ENCODE data around the gene CLDN12.

The CLDN12 gene

DNA sequence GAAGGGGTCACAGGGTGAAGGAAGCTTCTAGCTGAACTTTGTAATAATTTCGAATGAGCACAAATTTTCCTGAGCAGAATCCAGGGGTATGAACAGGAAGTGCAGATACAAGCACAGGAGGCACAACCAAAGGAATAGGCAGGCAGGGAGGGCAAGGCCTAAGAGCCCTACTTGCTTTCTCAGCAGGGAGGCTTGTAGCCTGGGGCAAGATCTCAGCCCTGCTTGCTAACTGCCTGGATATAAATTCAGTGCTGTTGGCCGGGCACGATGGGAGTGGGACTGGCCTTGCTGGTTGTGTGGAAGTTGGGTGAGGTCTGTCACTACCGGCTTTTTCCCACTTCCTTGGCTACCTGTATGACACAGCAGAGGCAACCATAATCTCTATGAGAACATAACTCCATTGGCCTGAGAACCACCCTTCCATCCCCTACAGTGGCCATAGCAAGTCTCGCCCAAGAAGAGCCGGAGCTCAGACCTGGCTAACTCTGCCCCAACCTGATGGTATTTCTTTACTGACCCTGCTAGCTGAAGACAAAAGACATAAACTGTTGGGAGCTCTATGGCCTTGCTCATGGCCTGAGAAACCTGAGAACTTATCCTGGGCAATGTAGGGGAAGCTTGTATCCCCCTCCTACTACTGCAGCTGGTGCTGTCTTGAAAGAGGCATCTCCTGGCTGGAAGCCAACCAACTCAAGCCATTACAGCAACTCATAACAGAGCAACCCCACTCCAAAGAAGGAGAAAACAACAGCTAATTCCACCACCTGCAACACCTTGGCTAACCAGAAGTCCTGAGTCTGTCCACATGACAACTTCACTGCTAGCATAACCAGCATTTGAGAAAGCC, 27.6 kb downstream of the CLDN12 start:
- TF ChIP-seq, protein P1, sequence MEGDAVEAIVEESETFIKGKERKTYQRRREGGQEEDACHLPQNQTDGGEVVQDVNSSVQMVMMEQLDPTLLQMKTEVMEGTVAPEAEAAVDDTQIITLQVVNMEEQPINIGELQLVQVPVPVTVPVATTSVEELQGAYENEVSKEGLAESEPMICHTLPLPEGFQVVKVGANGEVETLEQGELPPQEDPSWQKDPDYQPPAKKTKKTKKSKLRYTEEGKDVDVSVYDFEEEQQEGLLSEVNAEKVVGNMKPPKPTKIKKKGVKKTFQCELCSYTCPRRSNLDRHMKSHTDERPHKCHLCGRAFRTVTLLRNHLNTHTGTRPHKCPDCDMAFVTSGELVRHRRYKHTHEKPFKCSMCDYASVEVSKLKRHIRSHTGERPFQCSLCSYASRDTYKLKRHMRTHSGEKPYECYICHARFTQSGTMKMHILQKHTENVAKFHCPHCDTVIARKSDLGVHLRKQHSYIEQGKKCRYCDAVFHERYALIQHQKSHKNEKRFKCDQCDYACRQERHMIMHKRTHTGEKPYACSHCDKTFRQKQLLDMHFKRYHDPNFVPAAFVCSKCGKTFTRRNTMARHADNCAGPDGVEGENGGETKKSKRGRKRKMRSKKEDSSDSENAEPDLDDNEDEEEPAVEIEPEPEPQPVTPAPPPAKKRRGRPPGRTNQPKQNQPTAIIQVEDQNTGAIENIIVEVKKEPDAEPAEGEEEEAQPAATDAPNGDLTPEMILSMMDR (IDR thresholded peaks at IDR 0.05; ENCODE audit: low read depth, low read length, missing control alignments), result no peak
- H3K4me3 ChIP-seq (replicated peaks; ENCODE audit: low read depth, low read length), result no peak overlapping the region
- no peak for DNase-seq (ENCODE audit: extremely low read depth, low read depth)

GRCh38 chr7:90432752-90433151, 29.5 kb downstream of the CLDN12 start:
- no peak for DNase-seq (ENCODE audit: extremely low read depth, low read depth)
- TF ChIP-seq, protein P1 (IDR thresholded peaks at IDR 0.05; ENCODE audit: low read depth, low read length, missing control alignments), result no peak
- no peak overlapping the region for H3K4me3 ChIP-seq (replicated peaks; ENCODE audit: low read depth, low read length)

- no peak for DNase-seq (ENCODE audit: extremely low read depth, low read depth)
- TF ChIP-seq, protein P1 (IDR thresholded peaks at IDR 0.05; ENCODE audit: low read depth, low read length, missing control alignments), result no peak
- no peak overlapping the region for H3K4me3 ChIP-seq (replicated peaks; ENCODE audit: low read depth, low read length)
Measured at GRCh38 chr7:90433221-90433620, 30.0 kb downstream of the CLDN12 start.

GRCh38 chr7:90445633-90446032, 42.4 kb downstream of the CLDN12 start:
- DNase-seq (ENCODE audit: extremely low read depth, low read depth), result no peak
- TF ChIP-seq, protein P1 (IDR thresholded peaks at IDR 0.05; ENCODE audit: low read depth, low read length, missing control alignments), result no peak
- H3K4me3 ChIP-seq (replicated peaks; ENCODE audit: low read depth, low read length), result no peak overlapping the region

GRCh38 chr7:90446137-90446899, 43.1 kb downstream of the CLDN12 start:
- no peak for DNase-seq (ENCODE audit: extremely low read depth, low read depth)
- TF ChIP-seq, protein P1 (IDR thresholded peaks at IDR 0.05; ENCODE audit: low read depth, low read length, missing control alignments), result no peak

GRCh38 chr7:90453259-90453891, 50.1 kb downstream of the CLDN12 start:
- DNase-seq (ENCODE audit: extremely low read depth, low read depth), result no peak
- TF ChIP-seq, protein P1 (IDR thresholded peaks at IDR 0.05; ENCODE audit: low read depth, low read length, missing control alignments), result no peak
- no peak overlapping the region for H3K4me3 ChIP-seq (replicated peaks; ENCODE audit: low read depth, low read length)

More at GRCh38 chr7:90446137-90446899, 43.1 kb downstream of the CLDN12 start:
- no peak overlapping the region for H3K4me3 ChIP-seq (replicated peaks; ENCODE audit: low read depth, low read length)

Data from HFF-Myc (cell line).